H1 (cell line): ENCODE data around the gene SNTG2. TPM values are rescaled to one million over a fixed set of nuclear protein-coding genes. Genes with fewer than 3 reads are reported as not detected.

ENCODE experiments used
- CTCF ChIA-PET: fragments of 300-600 bp; sonication (Branson Sonifier 250); formaldehyde crosslinking; loops from one replicate; lab custom pipeline; 2021; ENCODE audit not compliant: partially characterized antibody; lab: Charles Lee
- POLR2A ChIA-PET: fragments of 300-600 bp; sonication (Branson Sonifier 250); formaldehyde crosslinking; loops from one replicate; lab custom pipeline; 2021; ENCODE audit warnings: inconsistent platforms; ENCODE audit not compliant: partially characterized antibody; lab: Charles Lee
- DNase-seq, 2 experiments: peaks; one replicate each; pipeline versions ENCODE4 v3.0.0 to v3.0.0-alpha.2; 2010 to 2022; ENCODE audit warnings: low spot score in 2 of 2, low read depth in 1 of 2, mixed read lengths in 1 of 2
- FAIRE-seq: peaks from 2 replicates; lab custom pipeline; 2011; peaks lifted over from hg19 to GRCh38; lab: Jason Lieb, UNC
- H2AFZ ChIP-seq: 2 replicates; pipeline ENCODE4 v1.8.1; 2012; ENCODE audit warnings: low read length, inconsistent platforms
- H2AK5ac ChIP-seq: 2 replicates; pipeline ENCODE4 v1.6.1; 2013; ENCODE audit warnings: low read depth, low read length
- H2BK120ac ChIP-seq: replicated peaks from 2 replicates; pipeline ENCODE3; 2013; ENCODE audit warnings: low read depth, low read length, inconsistent platforms
- H2BK12ac ChIP-seq: 2 replicates; pipeline ENCODE4 v1.6.1; 2013; ENCODE audit warnings: low read depth, low read length
- H2BK15ac ChIP-seq: 2 replicates; pipeline ENCODE4 v1.6.1; 2013; ENCODE audit warnings: low read length
- H2BK20ac ChIP-seq: 2 replicates; pipeline ENCODE4 v1.6.1; 2013; ENCODE audit warnings: low read length
- H2BK5ac ChIP-seq: 2 replicates; pipeline ENCODE4 v1.6.1; 2013; ENCODE audit warnings: low read depth, low read length
- H3K14ac ChIP-seq: 2 replicates; pipeline ENCODE4 v1.6.1; 2013; ENCODE audit warnings: inconsistent platforms; ENCODE audit not compliant: insufficient read length
- H3K18ac ChIP-seq: 2 replicates; pipeline ENCODE4 v1.6.1; 2013; ENCODE audit warnings: low read length; ENCODE audit errors: extremely low read depth
- H3K23ac ChIP-seq: 2 replicates; pipeline ENCODE4 v1.6.1; 2013; ENCODE audit warnings: inconsistent platforms; ENCODE audit not compliant: insufficient read length
- H3K23me2 ChIP-seq: 2 replicates; pipeline ENCODE4 v1.6.1; 2013; ENCODE audit warnings: low read depth, low read length
- H3K27ac ChIP-seq: 2 replicates; pipeline ENCODE4 v1.6.1; 2011; ENCODE audit warnings: low read depth, low read length, inconsistent platforms
- H3K27me3 ChIP-seq, 4 experiments: replicated peaks in 1 of 4; 1 replicate in 1 of 4; 2 replicates in 3 of 4; pipeline versions ENCODE4 v1.6.1 to v1.8.1; 2011 to 2013; ENCODE audit warnings: low read length in 3 of 4, mild to moderate bottlenecking in 3 of 4, inconsistent platforms in 2 of 4, mixed read lengths in 2 of 4, moderate library complexity in 1 of 4; ENCODE audit not compliant: control insufficient read depth in 3 of 4, insufficient read depth in 3 of 4; ENCODE audit errors: extremely low read depth in 1 of 4
- H3K36me3 ChIP-seq, 4 experiments: 2 replicates each; pipeline versions ENCODE4 v1.6.1 to v1.8.1; 2011 to 2013; ENCODE audit warnings: mild to moderate bottlenecking in 4 of 4, low read length in 3 of 4, moderate library complexity in 2 of 4, control low read depth in 1 of 4, inconsistent platforms in 1 of 4; ENCODE audit not compliant: insufficient read depth in 4 of 4, control insufficient read depth in 2 of 4
- H3K4ac ChIP-seq: replicated peaks from 2 replicates; pipeline ENCODE3; 2013; ENCODE audit warnings: low read length, low read depth, mixed read lengths, inconsistent platforms; ENCODE audit not compliant: insufficient read length
- H3K4me1 ChIP-seq, 4 experiments: replicated peaks in 1 of 4; 1 replicate in 1 of 4; 2 replicates in 3 of 4; pipeline versions ENCODE4 v1.6.1 to v1.8.1; 2011 to 2013; ENCODE audit warnings: low read length in 3 of 4, inconsistent platforms in 2 of 4, mixed read lengths in 1 of 4; ENCODE audit not compliant: insufficient read depth in 4 of 4, control insufficient read depth in 3 of 4
- H3K4me2 ChIP-seq, 2 experiments: 2 replicates each; pipeline versions ENCODE4 v1.6.1 to v1.8.1; 2011 to 2013; ENCODE audit warnings: low read depth in 2 of 2, low read length in 2 of 2, control low read depth in 1 of 2, inconsistent platforms in 1 of 2, mild to moderate bottlenecking in 1 of 2; ENCODE audit not compliant: insufficient read depth in 1 of 2
- H3K4me3 ChIP-seq, 4 experiments: fragments of 200-600, 300-600 bp in 1 of 4; sonication (generic), shearing (Covaris generic), sonication (Bioruptor Twin) in 1 of 4; 2 replicates each; pipeline versions ENCODE4 v1.5.1 to v1.8.1; 2011 to 2016; ENCODE audit warnings: low read length in 4 of 4, low read depth in 3 of 4, control low read depth in 2 of 4, inconsistent platforms in 2 of 4, mild to moderate bottlenecking in 2 of 4, mixed read lengths in 1 of 4, moderate library complexity in 1 of 4; ENCODE audit not compliant: insufficient read depth in 2 of 4; ENCODE audit errors: extremely low read depth in 1 of 4
- H3K56ac ChIP-seq: replicated peaks from 2 replicates; pipeline ENCODE3; 2013; ENCODE audit warnings: low read depth, mild to moderate bottlenecking, mixed read lengths, low read length, inconsistent platforms; ENCODE audit not compliant: insufficient read length
- H3K79me1 ChIP-seq: 2 replicates; pipeline ENCODE4 v1.6.1; 2013; ENCODE audit warnings: low read depth, low read length, control low read depth
- H3K79me2 ChIP-seq, 2 experiments: 2 replicates each; pipeline versions ENCODE4 v1.6.1 to v1.8.1; 2012 to 2013; ENCODE audit warnings: low read length in 2 of 2, mild to moderate bottlenecking in 2 of 2, inconsistent platforms in 1 of 2; ENCODE audit not compliant: insufficient read depth in 2 of 2, control insufficient read depth in 1 of 2
- H3K9ac ChIP-seq, 4 experiments: replicated peaks in 1 of 4; 1 replicate in 1 of 4; 2 replicates in 3 of 4; pipeline versions ENCODE4 v1.6.1 to v1.8.1; 2011 to 2013; ENCODE audit warnings: low read depth in 3 of 4, low read length in 3 of 4, control low read depth in 2 of 4, mild to moderate bottlenecking in 2 of 4, moderate library complexity in 2 of 4, inconsistent platforms in 1 of 4; ENCODE audit errors: extremely low read depth in 1 of 4
- H3K9me3 ChIP-seq, 2 experiments: 2 replicates each; pipeline versions ENCODE4 v1.6.1 to v1.8.1; 2012 to 2013; ENCODE audit warnings: mild to moderate bottlenecking in 2 of 2, moderate library complexity in 2 of 2, control low read depth in 1 of 2, inconsistent platforms in 1 of 2, low read depth in 1 of 2, low read length in 1 of 2, mixed read lengths in 1 of 2; ENCODE audit not compliant: insufficient read depth in 2 of 2
- H4K20me1 ChIP-seq, 2 experiments: replicated peaks in 1 of 2; 2 replicates each; pipeline versions ENCODE3 to v1.8.1; 2011 to 2013; ENCODE audit warnings: inconsistent platforms in 2 of 2, low read length in 2 of 2, mild to moderate bottlenecking in 1 of 2; ENCODE audit not compliant: insufficient read depth in 2 of 2, control insufficient read depth in 1 of 2
- H4K5ac ChIP-seq: 2 replicates; pipeline ENCODE4 v1.6.1; 2013; ENCODE audit warnings: low read length, low read depth, mixed read lengths, inconsistent platforms; ENCODE audit not compliant: insufficient read length
- H4K8ac ChIP-seq: 2 replicates; pipeline ENCODE4 v1.8.0; 2013; ENCODE audit warnings: mild to moderate bottlenecking, moderate library complexity, low read length, inconsistent platforms; ENCODE audit not compliant: insufficient read depth; ENCODE audit errors: extremely low read depth
- H4K91ac ChIP-seq: replicated peaks from 2 replicates; pipeline ENCODE3; 2013; ENCODE audit warnings: low read length, mixed read lengths, inconsistent platforms; ENCODE audit not compliant: insufficient read length
- ATF2 ChIP-seq: IDR thresholded peaks from 2 replicates; pipeline ENCODE4 v1.6.1; 2012; ENCODE audit warnings: low read length, inconsistent platforms
- CHD2 ChIP-seq: IDR thresholded peaks from 2 replicates; pipeline ENCODE4 v1.6.1; 2012; ENCODE audit warnings: low read length, improper control_type of control experiment
- CREB1 ChIP-seq: IDR thresholded peaks from 2 replicates; pipeline ENCODE4 v1.6.1; 2012; ENCODE audit warnings: inconsistent platforms
- CTBP2 ChIP-seq: IDR thresholded peaks from 2 replicates; pipeline ENCODE4 v1.7.0; 2011; ENCODE audit warnings: borderline replicate concordance, mild to moderate bottlenecking, moderate library complexity, mixed read lengths, low read length; ENCODE audit not compliant: insufficient read depth, insufficient read length
- NANOG ChIP-seq: IDR thresholded peaks from 2 replicates; pipeline ENCODE4 v1.6.1; 2011; ENCODE audit warnings: low read length, low read depth, mild to moderate bottlenecking, inconsistent platforms; ENCODE audit not compliant: insufficient read depth, poor library complexity, severe bottlenecking
- RFX5 ChIP-seq: IDR thresholded peaks from 2 replicates; pipeline ENCODE4 v1.6.1; 2011; ENCODE audit warnings: low read depth, low read length, improper control_type of control experiment, borderline replicate concordance
- SAP30 ChIP-seq: fragments of 300-600 bp; sonication (generic); IDR thresholded peaks from 2 replicates; pipeline ENCODE4 v1.7.1; 2012; ENCODE audit warnings: low read length, moderate library complexity, mild to moderate bottlenecking, inconsistent platforms; ENCODE audit not compliant: insufficient read depth, insufficient replicate concordance
- SP4 ChIP-seq: IDR thresholded peaks from 2 replicates; pipeline ENCODE4 v1.6.1; 2012; ENCODE audit warnings: low read length, inconsistent platforms
- SRF ChIP-seq: IDR thresholded peaks from 2 replicates; pipeline ENCODE4 v1.6.1; 2011; ENCODE audit warnings: mild to moderate bottlenecking, low read depth, low read length, moderate library complexity
- TAF7 ChIP-seq: optimal IDR thresholded peaks from 2 replicates; pipeline ENCODE3; 2011; ENCODE audit warnings: low read depth, mild to moderate bottlenecking, inconsistent platforms, low read length, moderate library complexity, borderline replicate concordance
- TBP ChIP-seq: IDR thresholded peaks from 2 replicates; pipeline ENCODE4 v1.6.1; 2011; ENCODE audit warnings: low read depth, low read length, improper control_type of control experiment
- TEAD4 ChIP-seq: IDR thresholded peaks from 2 replicates; pipeline ENCODE4 v1.6.1; 2012; ENCODE audit warnings: low read depth, low read length, inconsistent platforms, mixed read lengths
- YY1 ChIP-seq: IDR thresholded peaks from 2 replicates; pipeline ENCODE4 v1.6.1; 2011; ENCODE audit warnings: low read depth, mild to moderate bottlenecking, low read length
- WGBS, 2 experiments: shearing (Covaris generic) in 1 of 2; methylation state at CpG; one replicate each; pipeline versions ENCODE4 v1.1.6 to v1.1.7; 2013 to 2015; ENCODE audit warnings: low lambda C conversion rate in 2 of 2, mixed read lengths in 2 of 2, inconsistent platforms in 1 of 2, low coverage in 1 of 2, missing lambda C conversion rate in 1 of 2; ENCODE audit not compliant: insufficient replicate concordance in 2 of 2, insufficient coverage in 1 of 2, insufficient read length in 1 of 2; ENCODE audit errors: extremely low coverage in 1 of 2, missing lambda C conversion rate in 1 of 2; 5-methylcytosine and 5-hydroxymethylcytosine counted together
- polyA plus RNA-seq, 7 experiments: library from polyadenylated mRNA; depleted of rRNA in 3 of 7; stranded (reverse) in 5 of 7; unstranded in 2 of 7; fragments of >200 nt in 5 of 7; fragments of 200-250 nt in 2 of 7; gene quantifications; 1 replicate in 5 of 7; 2 replicates in 1 of 7; 4 replicates in 1 of 7; pipeline versions ENCODE4 v1.2.1 to v1.2.3, GENCODE V29; 2011 to 2013; ENCODE audit warnings: missing spikeins in 2 of 7, mixed read lengths in 2 of 7
- total RNA-seq: library from RNA; stranded (reverse); fragmentation: NEBNext Ultra II Directional; extraction: Animal tissue kit (Norgen Biotek cat#: 25700); gene quantifications from 2 replicates; pipeline ENCODE4 v1.2.1, GENCODE V29; 2021

Gene SNTG2
- total and polyA plus RNA-seq, 2 of the 8 experiments (the other 6 are each of a cell fraction or from before 2014, with no cell fraction given): 6.6 to 18.1 TPM

GRCh38 chr2:1377473-1377872 is 426.8 kb downstream of the SNTG2 start:
- no peak overlapping the region for H2BK12ac ChIP-seq
- H3K4me3 ChIP-seq: no peak overlapping the region
- peaks cover 0 to 4% (median 0%) of the 10 kb centered on the region in 4 experiments; a peak in 2 of 7 replicates for H3K4me1 ChIP-seq
- 95% methylated on average over 6 of the region's 6 CpGs; no CpG with 5 or more reads in 1 of the 2 experiments for WGBS, 2 experiments
- no peak overlapping the region for H3K56ac ChIP-seq
- H3K14ac ChIP-seq: no peak overlapping the region
- H3K4ac ChIP-seq: no peak overlapping the region
- H4K8ac ChIP-seq: no peak overlapping the region; the same call in 1 of the 2 replicates
- no peak overlapping the region for H2BK15ac ChIP-seq
- H3K27me3 ChIP-seq: no peaks in the 10 kb centered on the region
- H2BK120ac ChIP-seq: no peak overlapping the region
- no peak overlapping the region; the same call in 1 of the 2 replicates for H3K18ac ChIP-seq
- ChIA-PET CTCF (interaction anchor here (0.6 to 1.0 kb wide), 3 partner anchors 39 to 103 kb away, joined by 3 read pairs; no protein-coding TSS in a partner anchor), POLR2A (no interaction called here)
- no peaks in the 10 kb centered on the region for H3K79me1 ChIP-seq
- no peak overlapping the region for H3K27ac ChIP-seq
- DNase-seq (no peak), FAIRE-seq (no peak)
- no peaks in the 10 kb centered on the region for H3K23me2 ChIP-seq
- no peak overlapping the region for H2BK5ac ChIP-seq
- no peak overlapping the region for H3K9ac ChIP-seq
- no peaks in the 10 kb centered on the region for H3K79me2 ChIP-seq
- no peaks in the 10 kb centered on the region for H4K20me1 ChIP-seq
- H2BK20ac ChIP-seq: no peak overlapping the region
- no peaks in the 10 kb centered on the region for H3K36me3 ChIP-seq
- no peaks in the 10 kb centered on the region for H3K9me3 ChIP-seq
- H3K4me2 ChIP-seq: no peak overlapping the region
- no peak overlapping the region for H2AK5ac ChIP-seq
- H4K91ac ChIP-seq: no peak overlapping the region
- H2AFZ ChIP-seq: no peak overlapping the region; the same call in 1 of the 2 replicates
- no peak overlapping the region for H4K5ac ChIP-seq
- no peak overlapping the region for H3K23ac ChIP-seq
- no peak for TF ChIP-seq CTBP2
- TF ChIP-seq RFX5: no peak
- no peak for TF ChIP-seq YY1
- no peak for TF ChIP-seq TBP
- TF ChIP-seq NANOG: no peak
- TF ChIP-seq CHD2: no peak
- no peak for TF ChIP-seq SRF
- no peak for TF ChIP-seq TAF7
- no peak for TF ChIP-seq TEAD4
- TF ChIP-seq CREB1: no peak
- TF ChIP-seq ATF2: no peak
- no peak for TF ChIP-seq SP4
- no peak for TF ChIP-seq SAP30
